HEK293 (cell line): ENCODE data around the gene CD53.

Source experiments
- CTCF ChIA-PET: fragments of 350-600 bp; formaldehyde crosslinking; extraction: SDS; loops from one replicate; lab custom pipeline; 2021; ENCODE audit warnings: antibody characterized with exemption; lab: Yijun Ruan, JAX
- POLR2A ChIA-PET: fragments of 300-600 bp; formaldehyde crosslinking; extraction: SDS; loops from one replicate; lab custom pipeline; 2020; ENCODE audit warnings: antibody characterized with exemption, inconsistent platforms; lab: Yijun Ruan, JAX
- H3K27ac ChIP-seq: fragments of 200-500 bp; sonication (Bioruptor generic); 2 replicates; pipeline ENCODE4 v1.5.1; 2014; ENCODE audit warnings: low read depth, low read length, control low read depth, inconsistent platforms; ENCODE audit errors: extremely low read depth
- H3K36me3 ChIP-seq, 2 experiments: fragments of 200-500 bp in 1 of 2; sonication (Bioruptor generic) in 1 of 2; 1 replicate in 1 of 2; 2 replicates in 1 of 2; pipeline ENCODE4 v1.5.1; 2014 to 2017; ENCODE audit warnings: inconsistent platforms in 2 of 2, low read length in 2 of 2; ENCODE audit not compliant: control insufficient read depth in 2 of 2, insufficient read depth in 1 of 2
- H3K4me1 ChIP-seq: fragments of 200-500 bp; sonication (Bioruptor generic); 2 replicates; pipeline ENCODE4 v1.5.1; 2014; ENCODE audit warnings: mild to moderate bottlenecking, low read length, inconsistent platforms; ENCODE audit not compliant: control insufficient read depth, insufficient read depth
- H3K4me3 ChIP-seq: 2 replicates; pipeline ENCODE4 v1.5.1; 2011; ENCODE audit warnings: low read depth, mild to moderate bottlenecking, control low read depth, low read length, moderate library complexity
- H3K9me3 ChIP-seq: fragments of 200-500 bp; sonication (Bioruptor generic); 2 replicates; pipeline ENCODE4 v1.5.1; 2014; ENCODE audit warnings: low read depth, low read length, inconsistent platforms; ENCODE audit not compliant: control insufficient read depth, insufficient read depth
- GLI4 ChIP-seq: fragments of 450-650 bp; formaldehyde crosslinking; IDR thresholded peaks from 2 replicates; pipeline ENCODE4 v1.5.1; 2016; ENCODE audit warnings: missing biosample characterization, missing genetic modification characterization
- HOXC10 ChIP-seq: sonication (generic); formaldehyde crosslinking; IDR thresholded peaks from 2 replicates; pipeline ENCODE4 v1.8.1; 2023; ENCODE audit warnings: mild to moderate bottlenecking, missing genetic modification reagents
- SETDB1 ChIP-seq: IDR thresholded peaks from one replicate; pipeline ENCODE4 v1.6.1; 2017; ENCODE audit warnings: mild to moderate bottlenecking, low read length, moderate library complexity, mixed read lengths; ENCODE audit not compliant: insufficient read length
- ZNF157 ChIP-seq: fragments of 450-650 bp; formaldehyde crosslinking; IDR thresholded peaks from 2 replicates; pipeline ENCODE4 v1.5.1; 2016; ENCODE audit warnings: missing biosample characterization, missing genetic modification characterization
- ZNF16 ChIP-seq: fragments of 450-650 bp; formaldehyde crosslinking; IDR thresholded peaks from 2 replicates; pipeline ENCODE4 v1.5.1; 2016; ENCODE audit warnings: low read depth, missing biosample characterization, missing genetic modification characterization
- ZNF19 ChIP-seq: fragments of 450-650 bp; formaldehyde crosslinking; IDR thresholded peaks from 2 replicates; pipeline ENCODE4; 2016; ENCODE audit warnings: missing biosample characterization, missing genetic modification characterization, low read depth
- ZNF214 ChIP-seq: fragments of 450-650 bp; formaldehyde crosslinking; IDR thresholded peaks from 2 replicates; pipeline ENCODE4 v1.5.1; 2017; ENCODE audit warnings: missing biosample characterization, mild to moderate bottlenecking, missing genetic modification characterization, borderline replicate concordance
- ZNF221 ChIP-seq: fragments of 450-650 bp; formaldehyde crosslinking; IDR thresholded peaks from 2 replicates; pipeline ENCODE4 v1.5.1; 2017; ENCODE audit warnings: missing biosample characterization, missing genetic modification characterization, borderline replicate concordance
- ZNF302 ChIP-seq: fragments of 450-650 bp; formaldehyde crosslinking; IDR thresholded peaks from 2 replicates; pipeline ENCODE4 v1.5.1; 2016; ENCODE audit warnings: missing biosample characterization, missing genetic modification characterization, low read depth
- ZNF433 ChIP-seq: fragments of 450-650 bp; formaldehyde crosslinking; IDR thresholded peaks from 2 replicates; pipeline ENCODE4 v1.5.1; 2016; ENCODE audit warnings: missing biosample characterization, missing genetic modification characterization, low read depth
- ZNF521 ChIP-seq: fragments of 450-650 bp; formaldehyde crosslinking; IDR thresholded peaks from 2 replicates; pipeline ENCODE4 v1.5.1; 2017; ENCODE audit warnings: missing biosample characterization, mild to moderate bottlenecking, missing genetic modification characterization
- ZNF596 ChIP-seq: fragments of 450-650 bp; IDR thresholded peaks from 2 replicates; pipeline ENCODE4 v1.5.0; 2018; ENCODE audit warnings: missing biosample characterization, mild to moderate bottlenecking, missing genetic modification characterization, moderate library complexity
- ZNF670 ChIP-seq: fragments of 450-650 bp; formaldehyde crosslinking; IDR thresholded peaks from 2 replicates; pipeline ENCODE4 v1.5.1; 2016; ENCODE audit warnings: missing biosample characterization, missing genetic modification characterization, low read depth
- ZNF747 ChIP-seq: fragments of 450-650 bp; formaldehyde crosslinking; IDR thresholded peaks from 2 replicates; pipeline ENCODE4 v1.5.1; 2016; ENCODE audit warnings: missing biosample characterization, missing genetic modification characterization
- ZSCAN30 ChIP-seq: fragments of 450-650 bp; IDR thresholded peaks from 2 replicates; pipeline ENCODE4 v1.5.1; 2018; ENCODE audit warnings: missing biosample characterization, mild to moderate bottlenecking, missing genetic modification characterization, moderate library complexity
- TF ChIP-seq, protein P1 (sequence below): fragments of 450-650 bp; formaldehyde crosslinking; IDR thresholded peaks from 2 replicates; pipeline ENCODE4 v1.5.1; 2016; ENCODE audit warnings: missing biosample characterization, missing genetic modification characterization
- TF ChIP-seq, protein P2 (sequence below): fragments of 450-650 bp; formaldehyde crosslinking; IDR thresholded peaks from 2 replicates; pipeline ENCODE4 v1.5.1; 2016; ENCODE audit warnings: missing biosample characterization, missing genetic modification characterization, low read depth
- TF ChIP-seq, protein P3 (sequence below): fragments of 450-650 bp; formaldehyde crosslinking; IDR thresholded peaks from 2 replicates; pipeline ENCODE4 v1.5.1; 2016; ENCODE audit warnings: missing biosample characterization, missing genetic modification characterization
- TF ChIP-seq, protein P4 (sequence below): fragments of 450-650 bp; formaldehyde crosslinking; IDR thresholded peaks from 2 replicates; pipeline ENCODE4 v1.5.1; 2016; ENCODE audit warnings: missing biosample characterization, missing genetic modification characterization
- TF ChIP-seq, protein P5 (sequence below): fragments of 450-650 bp; formaldehyde crosslinking; conservative IDR thresholded peaks from 2 replicates; pipeline ENCODE4 v1.5.1; 2016; ENCODE audit warnings: low read depth, missing biosample characterization, missing genetic modification characterization
- TF ChIP-seq, protein P6 (sequence below): fragments of 450-650 bp; IDR thresholded peaks from 2 replicates; pipeline ENCODE4 v1.5.1; 2018; ENCODE audit warnings: missing biosample characterization, mild to moderate bottlenecking, missing genetic modification characterization

CD53 gene

DNA sequence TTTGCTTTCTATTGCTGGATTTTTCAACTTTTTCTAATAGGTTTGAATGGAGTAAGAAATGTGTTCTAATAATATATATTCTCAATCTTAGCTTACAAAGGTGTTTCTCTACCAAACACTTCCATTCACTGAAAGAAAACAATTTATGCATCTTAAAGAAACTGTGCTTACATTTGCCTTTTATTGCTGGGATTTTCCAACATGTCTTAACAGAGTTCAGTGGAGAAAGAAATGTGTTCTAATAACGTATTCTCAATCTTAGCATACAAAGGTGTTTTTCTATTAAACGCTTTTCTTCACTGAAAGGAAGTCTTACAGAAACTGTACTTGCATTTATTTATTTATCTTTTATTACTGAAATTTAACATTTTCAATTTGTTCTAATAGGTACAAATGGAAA is 5.6 kb downstream of the CD53 start:
- H3K36me3 ChIP-seq: no peaks in the 10 kb centered on the region
- POLR2A ChIA-PET: interaction anchor here (1.5 kb wide), 1 partner anchor 85 kb away, joined by 4 read pairs; the partner anchor contains the start of gene LRIF1
- H3K9me3 ChIP-seq: no peaks in the 10 kb centered on the region
- no peak for TF ChIP-seq ZNF302
- TF ChIP-seq, protein P1, sequence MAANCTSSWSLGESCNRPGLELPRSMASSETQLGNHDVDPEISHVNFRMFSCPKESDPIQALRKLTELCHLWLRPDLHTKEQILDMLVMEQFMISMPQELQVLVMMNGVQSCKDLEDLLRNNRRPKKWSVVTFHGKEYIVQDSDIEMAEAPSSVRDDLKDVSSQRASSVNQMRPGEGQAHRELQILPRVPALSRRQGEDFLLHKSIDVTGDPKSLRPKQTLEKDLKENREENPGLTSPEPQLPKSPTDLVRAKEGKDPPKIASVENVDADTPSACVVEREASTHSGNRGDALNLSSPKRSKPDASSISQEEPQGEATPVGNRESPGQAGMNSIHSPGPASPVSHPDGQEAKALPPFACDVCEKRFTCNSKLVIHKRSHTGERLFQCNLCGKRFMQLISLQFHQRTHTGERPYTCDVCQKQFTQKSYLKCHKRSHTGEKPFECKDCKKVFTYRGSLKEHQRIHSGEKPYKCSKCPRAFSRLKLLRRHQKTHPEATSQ: no peak
- TF ChIP-seq SETDB1: no peak
- no peak for TF ChIP-seq ZNF596 (tag by site-specific recombination)
- TF ChIP-seq ZNF521: no peak
- no peak for TF ChIP-seq ZNF214 (tag by site-specific recombination)
- TF ChIP-seq, protein P2, sequence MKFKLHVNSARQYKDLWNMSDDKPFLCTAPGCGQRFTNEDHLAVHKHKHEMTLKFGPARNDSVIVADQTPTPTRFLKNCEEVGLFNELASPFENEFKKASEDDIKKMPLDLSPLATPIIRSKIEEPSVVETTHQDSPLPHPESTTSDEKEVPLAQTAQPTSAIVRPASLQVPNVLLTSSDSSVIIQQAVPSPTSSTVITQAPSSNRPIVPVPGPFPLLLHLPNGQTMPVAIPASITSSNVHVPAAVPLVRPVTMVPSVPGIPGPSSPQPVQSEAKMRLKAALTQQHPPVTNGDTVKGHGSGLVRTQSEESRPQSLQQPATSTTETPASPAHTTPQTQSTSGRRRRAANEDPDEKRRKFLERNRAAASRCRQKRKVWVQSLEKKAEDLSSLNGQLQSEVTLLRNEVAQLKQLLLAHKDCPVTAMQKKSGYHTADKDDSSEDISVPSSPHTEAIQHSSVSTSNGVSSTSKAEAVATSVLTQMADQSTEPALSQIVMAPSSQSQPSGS (tag by site-specific recombination): no peak
- no peak for TF ChIP-seq GLI4
- no peak for TF ChIP-seq ZNF221 (tag by site-specific recombination)
- TF ChIP-seq, protein P3, sequence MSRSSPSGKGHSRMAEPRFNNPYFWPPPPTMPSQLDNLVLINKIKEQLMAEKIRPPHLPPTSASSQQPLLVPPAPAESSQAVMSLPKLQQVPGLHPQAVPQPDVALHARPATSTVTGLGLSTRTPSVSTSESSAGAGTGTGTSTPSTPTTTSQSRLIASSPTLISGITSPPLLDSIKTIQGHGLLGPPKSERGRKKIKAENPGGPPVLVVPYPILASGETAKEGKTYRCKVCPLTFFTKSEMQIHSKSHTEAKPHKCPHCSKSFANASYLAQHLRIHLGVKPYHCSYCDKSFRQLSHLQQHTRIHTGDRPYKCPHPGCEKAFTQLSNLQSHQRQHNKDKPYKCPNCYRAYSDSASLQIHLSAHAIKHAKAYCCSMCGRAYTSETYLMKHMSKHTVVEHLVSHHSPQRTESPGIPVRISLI: no peak
- TF ChIP-seq, protein P4, sequence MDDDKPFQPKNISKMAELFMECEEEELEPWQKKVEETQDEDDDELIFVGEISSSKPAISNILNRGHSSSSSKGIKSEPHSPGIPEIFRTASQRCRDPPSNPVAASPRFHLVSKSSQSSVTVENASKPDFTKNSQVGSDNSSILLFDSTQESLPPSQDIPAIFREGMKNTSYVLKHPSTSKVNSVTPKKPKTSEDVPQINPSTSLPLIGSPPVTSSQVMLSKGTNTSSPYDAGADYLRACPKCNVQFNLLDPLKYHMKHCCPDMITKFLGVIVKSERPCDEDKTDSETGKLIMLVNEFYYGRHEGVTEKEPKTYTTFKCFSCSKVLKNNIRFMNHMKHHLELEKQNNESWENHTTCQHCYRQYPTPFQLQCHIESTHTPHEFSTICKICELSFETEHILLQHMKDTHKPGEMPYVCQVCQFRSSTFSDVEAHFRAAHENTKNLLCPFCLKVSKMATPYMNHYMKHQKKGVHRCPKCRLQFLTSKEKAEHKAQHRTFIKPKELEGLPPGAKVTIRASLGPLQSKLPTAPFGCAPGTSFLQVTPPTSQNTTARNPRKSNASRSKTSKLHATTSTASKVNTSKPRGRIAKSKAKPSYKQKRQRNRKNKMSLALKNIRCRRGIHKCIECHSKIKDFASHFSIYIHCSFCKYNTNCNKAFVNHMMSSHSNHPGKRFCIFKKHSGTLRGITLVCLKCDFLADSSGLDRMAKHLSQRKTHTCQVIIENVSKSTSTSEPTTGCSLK (tag by site-specific recombination): no peak
- TF ChIP-seq HOXC10 (CRISPR knock-in tag): no peak
- TF ChIP-seq, all 188 proteins: peak for 0
- CTCF ChIA-PET: interaction anchor here (0.7 kb wide), 1 partner anchor 1353 kb away, joined by 3 read pairs; no protein-coding TSS in a partner anchor
- Histone ChIP-seq H3K4me1 (no peaks in the 10 kb centered on the region), H3K27ac (no peak overlapping the region), H3K4me3 (no peak overlapping the region)

DNA sequence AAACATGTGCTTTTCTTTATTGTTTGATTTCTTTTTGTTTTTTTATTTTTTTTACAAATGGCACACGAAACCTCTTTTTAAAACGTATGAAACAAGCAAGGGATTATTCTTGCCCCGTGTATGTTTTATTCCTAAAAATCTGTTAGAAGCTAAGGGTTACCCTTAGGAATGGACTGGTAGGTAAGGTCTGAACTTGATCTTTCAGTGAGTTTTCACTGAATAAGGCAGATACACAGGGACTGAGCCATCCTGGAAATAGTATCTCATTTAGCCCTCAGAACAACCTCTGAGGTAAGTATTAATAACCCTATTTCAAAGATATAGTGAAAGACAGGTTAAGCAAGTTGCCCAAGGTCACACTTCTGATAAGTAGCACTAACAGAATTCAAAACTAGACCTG is 6.0 kb downstream of the CD53 start:
- no peaks in the 10 kb centered on the region for H3K9me3 ChIP-seq
- CTCF ChIA-PET: interaction anchor here (0.6 to 0.9 kb wide), 3 partner anchors 35 to 1354 kb away, joined by 3 to 5 read pairs (median 3); no protein-coding TSS in a partner anchor
- H3K4me1 ChIP-seq: no peaks in the 10 kb centered on the region
- H3K36me3 ChIP-seq: no peaks in the 10 kb centered on the region
- no peak overlapping the region for H3K27ac ChIP-seq
- POLR2A ChIA-PET: interaction anchor here (1.5 kb wide), 1 partner anchor 85 kb away, joined by 4 read pairs; the partner anchor contains the start of gene LRIF1
- no peak overlapping the region for H3K4me3 ChIP-seq
- TF ChIP-seq ZNF670 (tag by site-specific recombination) (no peak), ZNF16 (tag by site-specific recombination) (no peak), ZNF747 (tag by site-specific recombination) (no peak), ZNF433 (tag by site-specific recombination) (no peak), ZNF19 (tag by site-specific recombination) (no peak), ZSCAN30 (tag by site-specific recombination) (no peak), ZNF157 (tag by site-specific recombination) (no peak)
- TF ChIP-seq, protein P3: no peak
- TF ChIP-seq, protein P5, sequence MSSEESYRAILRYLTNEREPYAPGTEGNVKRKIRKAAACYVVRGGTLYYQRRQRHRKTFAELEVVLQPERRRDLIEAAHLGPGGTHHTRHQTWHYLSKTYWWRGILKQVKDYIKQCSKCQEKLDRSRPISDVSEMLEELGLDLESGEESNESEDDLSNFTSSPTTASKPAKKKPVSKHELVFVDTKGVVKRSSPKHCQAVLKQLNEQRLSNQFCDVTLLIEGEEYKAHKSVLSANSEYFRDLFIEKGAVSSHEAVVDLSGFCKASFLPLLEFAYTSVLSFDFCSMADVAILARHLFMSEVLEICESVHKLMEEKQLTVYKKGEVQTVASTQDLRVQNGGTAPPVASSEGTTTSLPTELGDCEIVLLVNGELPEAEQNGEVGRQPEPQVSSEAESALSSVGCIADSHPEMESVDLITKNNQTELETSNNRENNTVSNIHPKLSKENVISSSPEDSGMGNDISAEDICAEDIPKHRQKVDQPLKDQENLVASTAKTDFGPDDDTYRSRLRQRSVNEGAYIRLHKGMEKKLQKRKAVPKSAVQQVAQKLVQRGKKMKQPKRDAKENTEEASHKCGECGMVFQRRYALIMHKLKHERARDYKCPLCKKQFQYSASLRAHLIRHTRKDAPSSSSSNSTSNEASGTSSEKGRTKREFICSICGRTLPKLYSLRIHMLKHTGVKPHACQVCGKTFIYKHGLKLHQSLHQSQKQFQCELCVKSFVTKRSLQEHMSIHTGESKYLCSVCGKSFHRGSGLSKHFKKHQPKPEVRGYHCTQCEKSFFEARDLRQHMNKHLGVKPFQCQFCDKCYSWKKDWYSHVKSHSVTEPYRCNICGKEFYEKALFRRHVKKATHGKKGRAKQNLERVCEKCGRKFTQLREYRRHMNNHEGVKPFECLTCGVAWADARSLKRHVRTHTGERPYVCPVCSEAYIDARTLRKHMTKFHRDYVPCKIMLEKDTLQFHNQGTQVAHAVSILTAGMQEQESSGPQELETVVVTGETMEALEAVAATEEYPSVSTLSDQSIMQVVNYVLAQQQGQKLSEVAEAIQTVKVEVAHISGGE (tag by site-specific recombination): no peak
- TF ChIP-seq, protein P6, sequence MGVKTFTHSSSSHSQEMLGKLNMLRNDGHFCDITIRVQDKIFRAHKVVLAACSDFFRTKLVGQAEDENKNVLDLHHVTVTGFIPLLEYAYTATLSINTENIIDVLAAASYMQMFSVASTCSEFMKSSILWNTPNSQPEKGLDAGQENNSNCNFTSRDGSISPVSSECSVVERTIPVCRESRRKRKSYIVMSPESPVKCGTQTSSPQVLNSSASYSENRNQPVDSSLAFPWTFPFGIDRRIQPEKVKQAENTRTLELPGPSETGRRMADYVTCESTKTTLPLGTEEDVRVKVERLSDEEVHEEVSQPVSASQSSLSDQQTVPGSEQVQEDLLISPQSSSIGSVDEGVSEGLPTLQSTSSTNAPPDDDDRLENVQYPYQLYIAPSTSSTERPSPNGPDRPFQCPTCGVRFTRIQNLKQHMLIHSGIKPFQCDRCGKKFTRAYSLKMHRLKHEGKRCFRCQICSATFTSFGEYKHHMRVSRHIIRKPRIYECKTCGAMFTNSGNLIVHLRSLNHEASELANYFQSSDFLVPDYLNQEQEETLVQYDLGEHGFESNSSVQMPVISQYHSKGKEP (tag by site-specific recombination): no peak
